NT2/D1 (cell line): ENCODE data around the gene KCNH5.

Source experiments
- SUZ12 ChIP-seq: IDR thresholded peaks from 2 replicates; pipeline ENCODE4 v1.6.1; 2011; ENCODE audit not compliant: insufficient read length, insufficient read depth; ENCODE audit errors: extremely low read depth
- YY1 ChIP-seq: IDR thresholded peaks from 2 replicates; pipeline ENCODE4 v1.6.1; 2011; ENCODE audit not compliant: insufficient read length, insufficient read depth

- no peak for TF ChIP-seq SUZ12
- TF ChIP-seq YY1, result no peak
These were observed 200.7 kb downstream of the KCNH5 start for GRCh38 chr14:62844546-62844945.
